PC-3 (cell line): ENCODE data around the gene ACTL8.

Experiments
- EZH2phosphoT487 ChIP-seq: fragments of 300-600 bp; sonication (generic); IDR thresholded peaks from 2 replicates; pipeline ENCODE4 v1.6.1; 2018; ENCODE audit warnings: mild to moderate bottlenecking, antibody characterized with exemption, low read length, borderline replicate concordance
- TF ChIP-seq, protein P1 (sequence below): fragments of 300-600 bp; sonication (generic); conservative IDR thresholded peaks from 2 replicates; pipeline ENCODE4 v1.5.1; 2017; ENCODE audit warnings: antibody characterized with exemption, low read depth, mild to moderate bottlenecking, low read length

DNA sequence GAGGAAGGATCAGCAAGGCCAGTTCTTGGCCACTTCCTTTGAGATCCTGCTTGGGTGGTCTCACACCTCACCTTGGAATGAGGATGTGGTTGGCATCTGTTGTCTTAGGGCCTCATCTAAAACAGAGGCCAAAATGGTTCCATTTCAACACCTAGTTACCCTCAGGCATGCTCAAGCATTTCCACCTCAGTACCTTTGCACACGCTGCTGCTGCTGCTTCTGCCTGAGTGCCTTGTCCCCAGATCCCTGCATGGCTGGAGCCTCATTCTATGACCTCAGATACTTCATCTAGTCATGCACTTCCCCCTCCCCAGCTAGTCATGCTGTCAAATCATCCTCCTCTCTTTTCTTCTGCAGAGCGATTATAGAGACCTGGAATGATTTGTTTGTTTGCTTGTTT is 86.8 kb downstream of the ACTL8 start:
- TF ChIP-seq, protein P1, sequence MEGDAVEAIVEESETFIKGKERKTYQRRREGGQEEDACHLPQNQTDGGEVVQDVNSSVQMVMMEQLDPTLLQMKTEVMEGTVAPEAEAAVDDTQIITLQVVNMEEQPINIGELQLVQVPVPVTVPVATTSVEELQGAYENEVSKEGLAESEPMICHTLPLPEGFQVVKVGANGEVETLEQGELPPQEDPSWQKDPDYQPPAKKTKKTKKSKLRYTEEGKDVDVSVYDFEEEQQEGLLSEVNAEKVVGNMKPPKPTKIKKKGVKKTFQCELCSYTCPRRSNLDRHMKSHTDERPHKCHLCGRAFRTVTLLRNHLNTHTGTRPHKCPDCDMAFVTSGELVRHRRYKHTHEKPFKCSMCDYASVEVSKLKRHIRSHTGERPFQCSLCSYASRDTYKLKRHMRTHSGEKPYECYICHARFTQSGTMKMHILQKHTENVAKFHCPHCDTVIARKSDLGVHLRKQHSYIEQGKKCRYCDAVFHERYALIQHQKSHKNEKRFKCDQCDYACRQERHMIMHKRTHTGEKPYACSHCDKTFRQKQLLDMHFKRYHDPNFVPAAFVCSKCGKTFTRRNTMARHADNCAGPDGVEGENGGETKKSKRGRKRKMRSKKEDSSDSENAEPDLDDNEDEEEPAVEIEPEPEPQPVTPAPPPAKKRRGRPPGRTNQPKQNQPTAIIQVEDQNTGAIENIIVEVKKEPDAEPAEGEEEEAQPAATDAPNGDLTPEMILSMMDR, result no peak
- no peak for TF ChIP-seq EZH2phosphoT487
